GM21390 (cell line): ENCODE measurements around the gene PRKRIP1.
"Not testable (repeated sequence)": the region's sequence is repeated elsewhere in the genome, so short reads cannot be mapped to it uniquely, and the experiment has no call there.

Source experiments
- ATAC-seq: cut with Tn5 transposase; IDR thresholded peaks from one replicate; pipeline ENCODE4 v1.9.1; 2021; ENCODE audit not compliant: unreplicated experiment

The PRKRIP1 gene

GRCh38 chr7:102455596-102455995 lies 59.4 kb downstream of the PRKRIP1 start:
- ATAC-seq: no peak

GRCh38 chr7:102456327-102456726 lies 60.2 kb downstream of the PRKRIP1 start:
- no peak for ATAC-seq

- no peak for ATAC-seq
Observed at GRCh38 chr7:102457352-102457924, 61.3 kb downstream of the PRKRIP1 start.

GRCh38 chr7:102459221-102459844 lies 63.2 kb downstream of the PRKRIP1 start:
- ATAC-seq: no peak

GRCh38 chr7:102460467-102460866 lies 64.3 kb downstream of the PRKRIP1 start:
- no peak for ATAC-seq

- ATAC-seq: no peak
Observed at GRCh38 chr7:102463841-102464576, 67.8 kb downstream of the PRKRIP1 start.

GRCh38 chr7:102464577-102465280 lies 68.6 kb downstream of the PRKRIP1 start, which contains the start of the genes ALKBH4 and LRWD1:
Gene ALKBH4 (minus strand): TSS chr7:102464863. CDS start chr7:102464836, 27 bp downstream.
Gene LRWD1 (plus strand): TSS chr7:102464984. CDS start chr7:102465081, 97 bp downstream.
- peak; percentile 87 for ATAC-seq

GRCh38 chr7:102466097-102466496 lies 69.9 kb downstream of the PRKRIP1 start:
- no peak for ATAC-seq

- ATAC-seq: no peak
Observed at GRCh38 chr7:102467581-102468477, 71.7 kb downstream of the PRKRIP1 start.

GRCh38 chr7:102468478-102469350 lies 72.6 kb downstream of the PRKRIP1 start:
- no peak for ATAC-seq

GRCh38 chr7:102469351-102469971 lies 73.3 kb downstream of the PRKRIP1 start:
- no peak for ATAC-seq

GRCh38 chr7:102469972-102470825 lies 74.0 kb downstream of the PRKRIP1 start:
- no peak for ATAC-seq

- no peak for ATAC-seq
Observed at GRCh38 chr7:102471791-102472125, 75.6 kb downstream of the PRKRIP1 start.

- no peak for ATAC-seq
Observed at GRCh38 chr7:102472126-102473041, 76.2 kb downstream of the PRKRIP1 start.

GRCh38 chr7:102473271-102473991 lies 77.3 kb downstream of the PRKRIP1 start:
- ATAC-seq: no peak

- ATAC-seq: not testable (repeated sequence)
Observed at GRCh38 chr7:102474116-102474515, 78.0 kb downstream of the PRKRIP1 start.
